ENCODE results near the gene DCAKD.

Gene DCAKD

DNA sequence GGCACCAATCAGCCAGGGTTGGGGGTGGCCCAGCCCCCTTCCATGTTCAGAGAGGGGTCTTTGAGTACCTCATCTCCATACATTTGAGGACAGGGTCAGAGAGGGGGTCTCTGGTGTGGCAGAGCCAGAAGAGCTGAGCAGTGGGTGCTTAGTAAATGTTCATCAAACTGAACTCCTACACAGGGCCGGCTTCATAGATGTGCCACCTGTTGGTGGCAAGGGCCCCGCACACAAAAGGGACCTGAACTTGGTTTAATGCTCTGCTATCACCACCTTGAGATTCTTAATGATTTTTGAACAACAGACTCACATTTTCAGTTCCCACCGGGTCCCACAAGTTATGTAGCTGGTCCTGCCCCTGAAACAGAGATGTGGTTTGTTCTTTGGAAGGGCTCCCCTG lies 74.4 kb downstream of the DCAKD start:
- TF ChIP-seq CTCF (IDR thresholded peaks at IDR 0.05), result no peak
- H3K4me3 ChIP-seq (ENCODE audit: low read depth, low read length), result no peak overlapping the region
- H3K9ac ChIP-seq, result no peak overlapping the region
- no peaks in the 10 kb centered on the region for H3K27me3 ChIP-seq (ENCODE audit: control insufficient read depth, insufficient read depth, low read length)
- no peak overlapping the region for H3K4me2 ChIP-seq (ENCODE audit: low read length)
- no peak overlapping the region for H2AFZ ChIP-seq
- H3K27ac ChIP-seq, result no peak overlapping the region
- no peaks in the 10 kb centered on the region for H3K4me1 ChIP-seq
- no peaks in the 10 kb centered on the region for H3K9me3 ChIP-seq (ENCODE audit: control insufficient read depth, low read length)
- H3K36me3 ChIP-seq (ENCODE audit: control insufficient read depth, insufficient read depth, low read length), result no peaks in the 10 kb centered on the region
- no peaks in the 10 kb centered on the region for H3K79me2 ChIP-seq

- Histone ChIP-seq H3K9me3 (ENCODE audit: control insufficient read depth, low read length) (no peaks in the 10 kb centered on the region), H3K4me3 (ENCODE audit: low read depth, low read length) (no peak overlapping the region), H3K36me3 (ENCODE audit: control insufficient read depth, insufficient read depth, low read length) (no peaks in the 10 kb centered on the region), H3K4me1 (no peaks in the 10 kb centered on the region), H3K27me3 (ENCODE audit: control insufficient read depth, insufficient read depth, low read length) (no peaks in the 10 kb centered on the region), H3K27ac (no peak overlapping the region), H3K79me2 (no peaks in the 10 kb centered on the region), H2AFZ (no peak overlapping the region), H3K4me2 (ENCODE audit: low read length) (no peak overlapping the region), H3K9ac (no peak overlapping the region)
- TF ChIP-seq CTCF (IDR thresholded peaks at IDR 0.05), result no peak
Observed at GRCh38 chr17:44976206-44976605, 75.2 kb downstream of the DCAKD start.
